Loucy (cell line): ENCODE measurements around the gene BCL2.

Source experiments
- EZH2phosphoT487 ChIP-seq: fragments of 200-600 bp; IDR thresholded peaks from 2 replicates; pipeline ENCODE4 v1.6.1; 2018; ENCODE audit warnings: antibody characterized with exemption, mild to moderate bottlenecking, moderate library complexity, borderline replicate concordance
- TF ChIP-seq, protein P1 (sequence below): fragments of 200-600 bp; sonication (generic); conservative IDR thresholded peaks from 2 replicates; pipeline ENCODE4 v1.5.1; 2014; ENCODE audit warnings: mild to moderate bottlenecking, antibody characterized with exemption, low read length

DNA sequence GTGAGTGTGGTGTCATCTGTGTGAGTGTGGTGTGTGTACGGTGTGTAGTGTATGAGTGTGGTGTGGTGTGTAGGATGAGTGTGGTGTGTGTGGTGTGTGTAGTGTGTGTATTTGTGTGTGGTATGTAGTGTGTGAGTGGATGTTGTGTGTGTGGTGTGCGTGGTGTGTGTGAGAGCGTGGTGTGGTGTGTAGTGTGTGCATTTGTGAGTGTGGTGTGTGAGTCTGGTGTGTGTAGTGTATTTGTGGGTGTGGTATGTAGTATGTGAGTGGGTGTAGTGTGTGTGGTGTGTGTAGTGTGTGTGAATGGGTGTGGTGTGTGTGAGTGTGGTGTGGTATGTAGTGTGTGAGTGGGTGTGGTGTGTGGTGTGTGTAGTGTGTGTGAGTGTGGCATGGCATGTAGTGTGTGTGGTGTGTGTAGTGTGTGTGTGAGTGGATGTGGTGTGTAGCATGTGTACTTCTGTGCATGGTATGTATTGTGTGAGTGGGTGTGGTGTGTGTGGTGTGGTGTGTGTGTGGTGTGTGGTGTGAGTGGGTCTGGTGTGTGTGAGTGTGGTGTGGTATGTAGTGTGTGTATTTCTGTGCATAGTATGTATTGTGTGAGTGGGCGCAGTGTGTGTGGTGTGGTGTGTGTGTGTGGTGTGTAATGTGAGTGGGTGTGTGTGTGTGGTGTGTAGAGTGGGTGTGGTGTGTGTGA is 227.8 kb downstream of the BCL2 start:
- TF ChIP-seq, protein P1, sequence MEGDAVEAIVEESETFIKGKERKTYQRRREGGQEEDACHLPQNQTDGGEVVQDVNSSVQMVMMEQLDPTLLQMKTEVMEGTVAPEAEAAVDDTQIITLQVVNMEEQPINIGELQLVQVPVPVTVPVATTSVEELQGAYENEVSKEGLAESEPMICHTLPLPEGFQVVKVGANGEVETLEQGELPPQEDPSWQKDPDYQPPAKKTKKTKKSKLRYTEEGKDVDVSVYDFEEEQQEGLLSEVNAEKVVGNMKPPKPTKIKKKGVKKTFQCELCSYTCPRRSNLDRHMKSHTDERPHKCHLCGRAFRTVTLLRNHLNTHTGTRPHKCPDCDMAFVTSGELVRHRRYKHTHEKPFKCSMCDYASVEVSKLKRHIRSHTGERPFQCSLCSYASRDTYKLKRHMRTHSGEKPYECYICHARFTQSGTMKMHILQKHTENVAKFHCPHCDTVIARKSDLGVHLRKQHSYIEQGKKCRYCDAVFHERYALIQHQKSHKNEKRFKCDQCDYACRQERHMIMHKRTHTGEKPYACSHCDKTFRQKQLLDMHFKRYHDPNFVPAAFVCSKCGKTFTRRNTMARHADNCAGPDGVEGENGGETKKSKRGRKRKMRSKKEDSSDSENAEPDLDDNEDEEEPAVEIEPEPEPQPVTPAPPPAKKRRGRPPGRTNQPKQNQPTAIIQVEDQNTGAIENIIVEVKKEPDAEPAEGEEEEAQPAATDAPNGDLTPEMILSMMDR = no peak
- TF ChIP-seq EZH2phosphoT487 = no peak
